Tibial artery (tissue), 4 donors: ENCODE measurements around the gene ZNF407.
"Not testable (repeated sequence)": the region's sequence is repeated elsewhere in the genome, so short reads cannot be mapped to it uniquely, and the experiment has no call there.

Source experiments
- DNase-seq, 2 donors: peaks; one replicate each; pipeline ENCODE4 v3.0.0-alpha.2; 2019
- H3K27ac ChIP-seq, 2 donors: fragments of 200-600 bp; sonication (generic) in 1 of 2; 1 replicate in 1 of 2; 2 replicates in 1 of 2; pipeline ENCODE4 v1.5.1; 2018 to 2019; ENCODE audit warnings: mild to moderate bottlenecking in 1 of 2
- H3K27me3 ChIP-seq, 2 donors: fragments of 200-600 bp; sonication (generic) in 1 of 2; one replicate each; pipeline versions ENCODE4 v1.5.1 to v1.6.0; 2016 to 2019
- H3K36me3 ChIP-seq, 3 donors: fragments of 200-600 bp; sonication (generic) in 2 of 3; one replicate each; pipeline ENCODE4 v1.5.1; 2016 to 2019; ENCODE audit warnings: mild to moderate bottlenecking in 2 of 3
- H3K4me1 ChIP-seq, 4 donors: fragments of 200-600 bp; sonication (generic) in 2 of 4; 1 replicate in 3 of 4; 2 replicates in 1 of 4; pipeline ENCODE4 v1.5.1; 2016 to 2019
- H3K4me3 ChIP-seq, 2 donors: fragments of 200-600 bp; sonication (generic) in 1 of 2; 1 replicate in 1 of 2; 2 replicates in 1 of 2; pipeline ENCODE4 v1.5.1; 2018 to 2019; ENCODE audit warnings: mild to moderate bottlenecking in 2 of 2
- H3K9me3 ChIP-seq, 3 donors: fragments of 200-600 bp; sonication (generic) in 1 of 3; one replicate each; pipeline ENCODE4 v1.5.1; 2016 to 2019
- intact Hi-C: fragments of 100-400 bp; cut with DNase I; formaldehyde crosslinking; loops from one replicate; pipeline ENCODE4 v1.15.0; 2023; ENCODE audit warnings: low total_unique reads
- TF ChIP-seq, protein P1 (sequence below), 2 experiments: fragments of 200-600 bp in 1 of 2; fragments of 450-650 bp in 1 of 2; IDR thresholded peaks; one replicate each; pipeline ENCODE4 v1.5.1; 2017 to 2019; ENCODE audit warnings: antibody characterized with exemption in 2 of 2, mild to moderate bottlenecking in 1 of 2, moderate library complexity in 1 of 2

ZNF407 gene

DNA sequence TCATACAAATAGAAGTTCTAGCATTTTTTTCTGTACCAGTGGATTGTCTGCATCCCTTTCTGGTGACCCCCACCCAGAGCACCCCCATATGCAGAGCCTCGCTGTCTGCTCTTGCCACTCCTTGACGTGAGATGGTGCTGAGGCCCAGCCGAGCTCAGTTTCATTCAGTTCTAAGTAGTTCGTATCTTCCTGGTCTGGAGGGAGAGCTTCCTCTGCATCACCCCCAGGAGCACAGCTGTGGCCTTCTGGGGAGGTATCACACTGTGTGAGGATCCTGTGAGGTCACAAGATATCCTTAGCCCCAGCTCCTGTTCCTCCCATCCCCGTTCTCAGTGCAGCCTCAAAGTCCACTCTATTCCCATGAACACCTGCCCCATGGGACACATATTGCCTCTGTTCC, 478.6 kb downstream of the ZNF407 start:
- H3K9me3 ChIP-seq, result peaks cover 0 to 50% (median 35%) of the 10 kb centered on the region in 3 donors
- DNase-seq, result no peak
- H3K4me1 ChIP-seq, result no peaks in the 10 kb centered on the region
- H3K36me3 ChIP-seq, result no peaks in the 10 kb centered on the region
- H3K27me3 ChIP-seq, result no peaks in the 10 kb centered on the region
- no peak overlapping the region for H3K27ac ChIP-seq
- intact Hi-C loops, result no loop called here
- no peak overlapping the region for H3K4me3 ChIP-seq
- TF ChIP-seq, protein P1, sequence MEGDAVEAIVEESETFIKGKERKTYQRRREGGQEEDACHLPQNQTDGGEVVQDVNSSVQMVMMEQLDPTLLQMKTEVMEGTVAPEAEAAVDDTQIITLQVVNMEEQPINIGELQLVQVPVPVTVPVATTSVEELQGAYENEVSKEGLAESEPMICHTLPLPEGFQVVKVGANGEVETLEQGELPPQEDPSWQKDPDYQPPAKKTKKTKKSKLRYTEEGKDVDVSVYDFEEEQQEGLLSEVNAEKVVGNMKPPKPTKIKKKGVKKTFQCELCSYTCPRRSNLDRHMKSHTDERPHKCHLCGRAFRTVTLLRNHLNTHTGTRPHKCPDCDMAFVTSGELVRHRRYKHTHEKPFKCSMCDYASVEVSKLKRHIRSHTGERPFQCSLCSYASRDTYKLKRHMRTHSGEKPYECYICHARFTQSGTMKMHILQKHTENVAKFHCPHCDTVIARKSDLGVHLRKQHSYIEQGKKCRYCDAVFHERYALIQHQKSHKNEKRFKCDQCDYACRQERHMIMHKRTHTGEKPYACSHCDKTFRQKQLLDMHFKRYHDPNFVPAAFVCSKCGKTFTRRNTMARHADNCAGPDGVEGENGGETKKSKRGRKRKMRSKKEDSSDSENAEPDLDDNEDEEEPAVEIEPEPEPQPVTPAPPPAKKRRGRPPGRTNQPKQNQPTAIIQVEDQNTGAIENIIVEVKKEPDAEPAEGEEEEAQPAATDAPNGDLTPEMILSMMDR (IDR thresholded peaks at IDR 0.05), result no peak

DNA sequence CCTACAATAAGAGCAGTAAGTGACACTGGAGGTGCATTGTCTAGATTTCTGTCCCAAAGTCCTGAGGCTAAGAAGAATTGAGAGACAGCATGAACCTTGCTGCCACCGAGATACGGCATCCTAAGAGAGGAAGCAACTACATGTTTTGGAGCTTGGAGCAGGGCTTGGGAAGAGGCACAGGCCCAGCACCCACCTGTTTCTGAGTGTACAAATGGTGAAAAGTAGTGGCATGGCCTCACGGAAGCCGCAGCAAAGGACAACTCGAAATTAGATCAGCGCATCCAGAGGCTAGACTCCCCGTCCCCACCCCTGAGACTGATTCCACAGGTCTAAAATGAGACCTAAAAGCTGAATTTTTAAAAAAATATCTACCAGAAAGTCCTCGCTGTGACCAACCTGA, 483.8 kb downstream of the ZNF407 start:
- TF ChIP-seq, protein P1 (IDR thresholded peaks at IDR 0.05), result no peak
- H3K27me3 ChIP-seq, result no peaks in the 10 kb centered on the region
- DNase-seq, result no peak
- intact Hi-C loops, result no loop called here
- H3K4me1 ChIP-seq, result no peaks in the 10 kb centered on the region
- H3K9me3 ChIP-seq, result peaks cover 0 to 19% (median 17%) of the 10 kb centered on the region in 3 donors
- H3K36me3 ChIP-seq, result no peaks in the 10 kb centered on the region
- no peak overlapping the region for H3K4me3 ChIP-seq
- H3K27ac ChIP-seq, result no peak overlapping the region

DNA sequence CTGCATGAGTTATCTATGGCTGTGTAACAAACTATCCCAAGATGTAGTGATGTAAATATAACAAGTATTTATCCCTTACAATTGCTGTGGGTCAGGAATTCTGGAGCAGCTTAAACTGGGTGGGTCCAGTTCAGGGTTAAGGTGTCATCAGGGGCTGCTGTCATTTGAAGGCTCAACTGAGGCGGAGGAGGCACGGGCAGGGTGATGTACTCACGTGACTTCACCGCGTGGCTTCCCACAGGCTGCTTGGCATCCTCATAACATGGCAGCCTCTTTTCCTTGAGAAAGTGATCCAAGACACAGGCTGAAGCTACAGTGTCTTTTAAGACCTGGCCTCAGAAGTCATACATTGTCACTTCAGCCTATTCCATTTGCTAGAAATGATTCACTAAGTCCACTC, 485.5 kb downstream of the ZNF407 start:
- no peaks in the 10 kb centered on the region for H3K27me3 ChIP-seq
- intact Hi-C loops, result no loop called here
- no peaks in the 10 kb centered on the region for H3K4me1 ChIP-seq
- H3K4me3 ChIP-seq, result no peak overlapping the region
- H3K36me3 ChIP-seq, result no peaks in the 10 kb centered on the region
- DNase-seq, result no peak
- TF ChIP-seq, protein P1 (IDR thresholded peaks at IDR 0.05), result no peak
- H3K27ac ChIP-seq, result no peak overlapping the region
- peaks cover 0 to 4% (median 2%) of the 10 kb centered on the region in 3 donors for H3K9me3 ChIP-seq

DNA sequence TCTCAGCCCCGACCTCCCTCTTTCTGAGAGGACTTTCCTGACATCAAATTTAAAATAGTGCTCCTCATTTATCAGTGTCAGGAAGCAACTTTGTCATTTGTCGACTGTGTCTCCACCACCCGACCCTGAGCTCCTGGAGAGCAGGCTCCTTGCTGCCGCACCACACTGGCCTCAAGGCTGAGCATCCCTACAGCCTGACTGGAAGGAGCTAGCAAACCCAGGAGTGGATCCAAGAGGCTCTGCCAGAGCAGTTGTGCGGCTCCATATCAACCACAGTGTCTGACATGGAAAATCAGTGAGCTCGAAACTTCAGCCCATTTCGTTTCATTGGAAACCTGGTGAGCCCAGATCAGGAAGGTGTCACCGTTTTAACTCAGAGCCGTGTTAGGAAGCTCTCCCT, 486.1 kb downstream of the ZNF407 start:
- DNase-seq, result no peak
- Histone ChIP-seq H3K27me3 (no peaks in the 10 kb centered on the region), H3K4me1 (no peaks in the 10 kb centered on the region), H3K36me3 (no peaks in the 10 kb centered on the region), H3K9me3 (no peaks in the 10 kb centered on the region), H3K4me3 (no peak overlapping the region), H3K27ac (no peak overlapping the region)
- TF ChIP-seq, protein P1 (IDR thresholded peaks at IDR 0.05), result no peak
- intact Hi-C loops, result no loop called here

DNA sequence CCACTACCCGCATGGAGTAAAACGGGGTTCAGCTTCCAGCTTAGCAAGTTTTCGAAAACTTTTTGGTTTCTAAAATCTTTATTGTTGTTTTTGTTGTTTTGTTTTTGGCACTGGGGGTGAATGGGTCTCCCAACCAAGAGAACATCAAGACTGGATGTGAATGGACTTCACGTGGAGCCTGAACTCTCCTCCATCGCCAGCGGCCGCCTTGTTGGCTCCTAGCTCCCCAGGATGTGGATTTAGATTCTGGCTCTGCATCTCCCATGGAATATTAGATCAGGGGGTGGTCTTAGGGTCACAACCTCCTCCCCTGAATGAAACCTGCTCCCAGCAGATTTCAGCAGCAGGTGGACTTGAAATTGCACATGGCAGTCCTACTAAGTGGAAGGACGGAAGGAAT, 488.0 kb downstream of the ZNF407 start:
- H3K27ac ChIP-seq, H3K36me3 ChIP-seq, DNase-seq, H3K4me1 ChIP-seq, H3K27me3 ChIP-seq, H3K4me3 ChIP-seq, intact Hi-C loops, H3K9me3 ChIP-seq: not testable (repeated sequence)

DNA sequence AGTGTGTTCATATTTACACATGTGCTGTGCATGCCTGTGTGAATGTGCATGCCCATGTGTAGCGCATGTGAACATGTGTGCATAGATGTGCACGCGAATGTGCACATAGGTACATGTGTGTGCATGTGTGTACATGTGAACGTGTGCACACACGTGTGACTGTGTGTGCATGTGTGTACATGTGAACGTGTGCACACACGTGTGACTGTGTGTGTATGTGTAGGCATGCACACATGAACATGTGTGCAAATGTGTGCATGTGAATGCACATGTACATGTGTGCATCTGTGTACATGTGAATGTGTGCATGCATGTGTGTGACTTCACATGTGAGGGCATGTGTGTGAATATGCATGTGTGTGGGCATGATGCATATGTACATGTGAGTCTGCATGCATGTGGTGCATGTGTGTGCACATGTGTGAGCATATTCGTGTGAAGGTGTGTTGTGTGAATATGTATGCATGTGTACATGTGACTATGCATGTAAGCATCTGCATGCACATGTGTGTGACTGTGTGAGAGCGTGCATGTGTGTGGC, 488.9 kb downstream of the ZNF407 start:
- no peaks in the 10 kb centered on the region for H3K36me3 ChIP-seq
- intact Hi-C loops, result no loop called here
- no peaks in the 10 kb centered on the region for H3K9me3 ChIP-seq
- TF ChIP-seq, protein P1 (IDR thresholded peaks at IDR 0.05), result no peak
- no peak overlapping the region for H3K27ac ChIP-seq
- no peaks in the 10 kb centered on the region for H3K27me3 ChIP-seq
- no peak for DNase-seq
- no peaks in the 10 kb centered on the region for H3K4me1 ChIP-seq
- no peak overlapping the region for H3K4me3 ChIP-seq
